Measurements from ENCODE around the gene GPC3.

Gene GPC3

DNA sequence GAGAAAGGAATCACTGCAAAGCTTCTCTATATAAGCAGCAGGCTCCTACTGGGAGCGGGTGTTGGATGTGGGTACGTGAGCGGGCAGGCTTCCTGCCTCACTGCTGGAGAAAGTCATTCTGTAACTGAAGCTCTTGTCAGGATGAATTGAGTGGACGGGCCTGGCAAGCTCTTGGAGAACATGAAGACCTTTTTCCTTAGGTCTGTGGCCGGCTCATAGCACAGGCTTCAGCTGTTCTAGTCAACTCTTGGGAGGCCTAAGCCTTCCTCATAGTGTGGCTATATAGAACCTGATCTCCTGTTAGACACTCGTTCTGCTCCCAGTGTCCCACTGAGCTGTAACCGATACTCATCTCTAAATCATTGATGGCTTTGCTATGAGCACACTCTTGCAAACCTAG lies 461.9 kb downstream of the GPC3 start:
- Histone ChIP-seq H3K27me3 (replicated peaks; ENCODE audit: control insufficient read depth, insufficient read depth, low read length, poor library complexity, severe bottlenecking) (no peaks in the 10 kb centered on the region), H3K36me3 (ENCODE audit: control insufficient read depth, insufficient read depth, low read length) (no peaks in the 10 kb centered on the region), H3K4me1 (ENCODE audit: control insufficient read depth, insufficient read depth, low read length, poor library complexity, severe bottlenecking) (no peaks in the 10 kb centered on the region), H3K4me3 (ENCODE audit: insufficient read depth, low read depth, low read length, poor library complexity, severe bottlenecking) (no peak overlapping the region), H3K9me3 (ENCODE audit: control insufficient read depth, low read length) (no peaks in the 10 kb centered on the region), H3K27ac (ENCODE audit: insufficient read depth, low read length, poor library complexity, severe bottlenecking) (no peak overlapping the region)
- no peak for DNase-seq

DNA sequence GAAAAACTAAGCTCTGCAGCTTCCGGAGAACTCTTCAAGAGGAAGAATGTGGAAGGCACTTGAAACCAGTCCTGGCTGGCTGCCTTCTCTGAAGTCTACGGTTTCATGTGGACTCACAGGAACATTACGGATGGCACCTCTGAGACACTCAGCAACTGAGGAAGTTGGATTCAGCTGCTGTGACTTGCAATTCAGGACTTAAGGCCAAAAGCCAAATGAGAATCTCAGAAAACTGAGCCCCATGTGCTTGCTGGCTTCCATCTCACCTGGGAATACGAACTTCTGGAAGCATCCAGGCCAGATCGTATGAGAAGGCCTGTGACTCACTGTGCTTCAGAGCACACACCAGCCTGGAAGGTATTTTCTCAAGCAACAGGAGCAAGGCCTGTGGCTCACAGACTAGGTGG lies 462.3 kb downstream of the GPC3 start:
- Histone ChIP-seq H3K4me3 (ENCODE audit: insufficient read depth, low read depth, low read length, poor library complexity, severe bottlenecking) (no peak overlapping the region), H3K36me3 (ENCODE audit: control insufficient read depth, insufficient read depth, low read length) (no peaks in the 10 kb centered on the region), H3K4me1 (ENCODE audit: control insufficient read depth, insufficient read depth, low read length, poor library complexity, severe bottlenecking) (no peaks in the 10 kb centered on the region), H3K9me3 (ENCODE audit: control insufficient read depth, low read length) (no peaks in the 10 kb centered on the region), H3K27me3 (replicated peaks; ENCODE audit: control insufficient read depth, insufficient read depth, low read length, poor library complexity, severe bottlenecking) (no peaks in the 10 kb centered on the region), H3K27ac (ENCODE audit: insufficient read depth, low read length, poor library complexity, severe bottlenecking) (no peak overlapping the region)
- DNase-seq, result no peak

DNA sequence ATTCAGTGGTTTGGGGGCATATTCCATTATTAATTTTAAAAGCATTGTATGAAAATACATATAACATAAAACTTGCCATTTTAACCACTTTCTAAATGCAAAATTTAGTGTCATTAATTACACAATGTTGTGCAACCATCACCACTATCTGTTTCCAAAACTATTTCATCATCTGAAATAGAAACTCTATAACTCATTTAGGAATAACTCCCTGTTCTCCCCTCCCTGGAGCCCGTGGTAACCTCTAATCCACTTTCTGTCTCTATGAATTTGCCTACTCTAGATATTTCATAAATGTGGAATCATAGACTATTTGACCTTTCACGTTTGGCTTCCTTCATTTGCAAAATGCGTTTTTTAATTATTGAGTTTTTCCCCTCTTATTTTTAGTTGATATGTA lies 468.7 kb downstream of the GPC3 start:
- H3K27ac ChIP-seq (ENCODE audit: insufficient read depth, low read length, poor library complexity, severe bottlenecking), result no peak overlapping the region

DNA sequence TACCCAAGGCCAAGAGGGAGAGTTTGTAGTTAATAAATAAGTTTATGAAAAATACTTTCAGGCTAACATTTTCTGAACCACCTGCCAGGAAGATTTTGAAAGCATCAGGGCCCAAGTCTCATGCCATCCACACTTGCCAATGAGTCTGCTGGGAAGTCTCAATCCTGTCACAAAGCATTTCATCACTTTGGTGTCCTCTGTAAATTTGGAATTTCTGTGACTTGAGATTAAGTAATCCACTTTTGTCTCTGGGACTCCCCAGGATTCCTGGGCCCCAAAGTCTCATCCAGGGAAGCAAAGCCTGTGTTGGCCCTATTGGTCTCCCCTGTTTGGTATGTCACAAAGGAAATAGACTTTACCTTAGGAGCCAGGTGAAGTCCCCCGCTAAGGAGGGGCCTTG lies 470.9 kb downstream of the GPC3 start:
- Histone ChIP-seq H3K4me1 (ENCODE audit: control insufficient read depth, insufficient read depth, low read length, poor library complexity, severe bottlenecking) (no peaks in the 10 kb centered on the region), H3K4me3 (ENCODE audit: insufficient read depth, low read depth, low read length, poor library complexity, severe bottlenecking) (no peak overlapping the region), H3K27ac (ENCODE audit: insufficient read depth, low read length, poor library complexity, severe bottlenecking) (no peak overlapping the region), H3K9me3 (ENCODE audit: control insufficient read depth, low read length) (no peaks in the 10 kb centered on the region), H3K36me3 (ENCODE audit: control insufficient read depth, insufficient read depth, low read length) (no peaks in the 10 kb centered on the region), H3K27me3 (replicated peaks; ENCODE audit: control insufficient read depth, insufficient read depth, low read length, poor library complexity, severe bottlenecking) (no peaks in the 10 kb centered on the region)
- DNase-seq, result no peak

More for the DNA sequence above, 468.7 kb downstream of the GPC3 start:
- no peaks in the 10 kb centered on the region for H3K27me3 ChIP-seq (replicated peaks; ENCODE audit: control insufficient read depth, insufficient read depth, low read length, poor library complexity, severe bottlenecking)
- no peaks in the 10 kb centered on the region for H3K36me3 ChIP-seq (ENCODE audit: control insufficient read depth, insufficient read depth, low read length)
- H3K9me3 ChIP-seq (ENCODE audit: control insufficient read depth, low read length), result no peaks in the 10 kb centered on the region
- no peak for DNase-seq
- no peak overlapping the region for H3K4me3 ChIP-seq (ENCODE audit: insufficient read depth, low read depth, low read length, poor library complexity, severe bottlenecking)
- H3K4me1 ChIP-seq (ENCODE audit: control insufficient read depth, insufficient read depth, low read length, poor library complexity, severe bottlenecking), result no peaks in the 10 kb centered on the region

DNA sequence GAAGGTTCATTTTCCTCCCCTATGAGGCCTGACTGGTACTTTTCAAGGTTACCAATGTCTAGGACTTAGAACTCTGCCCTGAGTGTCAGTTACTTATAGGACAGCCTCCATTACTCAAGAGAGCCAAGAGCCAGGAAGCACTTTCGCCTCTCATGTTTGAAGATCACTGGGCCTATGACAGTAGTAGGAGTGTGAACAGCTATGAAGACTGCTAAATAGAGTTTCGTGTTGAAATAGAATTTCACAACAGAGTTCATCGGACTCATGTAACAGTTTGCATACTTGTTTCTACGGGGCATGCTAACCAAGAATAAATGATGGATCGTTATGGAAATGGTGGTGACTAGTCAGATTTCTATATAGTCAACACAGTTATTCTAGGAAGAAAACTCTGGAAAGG lies 472.3 kb downstream of the GPC3 start:
- H3K9me3 ChIP-seq (ENCODE audit: control insufficient read depth, low read length), result no peaks in the 10 kb centered on the region
- no peaks in the 10 kb centered on the region for H3K36me3 ChIP-seq (ENCODE audit: control insufficient read depth, insufficient read depth, low read length)
- no peaks in the 10 kb centered on the region for H3K4me1 ChIP-seq (ENCODE audit: control insufficient read depth, insufficient read depth, low read length, poor library complexity, severe bottlenecking)
- H3K4me3 ChIP-seq (ENCODE audit: insufficient read depth, low read depth, low read length, poor library complexity, severe bottlenecking), result no peak overlapping the region
- no peaks in the 10 kb centered on the region for H3K27me3 ChIP-seq (replicated peaks; ENCODE audit: control insufficient read depth, insufficient read depth, low read length, poor library complexity, severe bottlenecking)
- no peak for DNase-seq
- no peak overlapping the region for H3K27ac ChIP-seq (ENCODE audit: insufficient read depth, low read length, poor library complexity, severe bottlenecking)

DNA sequence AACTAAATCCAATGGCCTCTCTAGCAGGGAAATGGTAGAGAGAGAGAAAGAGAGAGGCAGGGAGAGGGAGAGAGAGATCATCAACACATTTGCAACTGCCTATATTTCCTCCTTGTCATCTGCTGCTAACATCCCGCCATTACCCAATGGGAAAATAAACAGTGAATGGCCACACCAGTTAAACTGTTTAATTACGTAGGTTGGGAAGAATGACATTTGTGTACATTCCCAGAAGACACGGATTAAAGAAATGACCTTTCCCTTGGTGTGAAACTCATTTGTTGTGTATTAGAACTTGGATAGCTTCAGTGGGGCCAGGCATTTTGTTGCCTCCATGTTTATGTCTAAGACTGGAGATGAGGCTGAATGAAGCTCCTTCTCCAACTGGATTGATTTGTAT lies 474.4 kb downstream of the GPC3 start:
- DNase-seq, result no peak
- H3K36me3 ChIP-seq (ENCODE audit: control insufficient read depth, insufficient read depth, low read length), result no peaks in the 10 kb centered on the region
- no peaks in the 10 kb centered on the region for H3K4me1 ChIP-seq (ENCODE audit: control insufficient read depth, insufficient read depth, low read length, poor library complexity, severe bottlenecking)
- H3K27me3 ChIP-seq (replicated peaks; ENCODE audit: control insufficient read depth, insufficient read depth, low read length, poor library complexity, severe bottlenecking), result no peaks in the 10 kb centered on the region
- H3K4me3 ChIP-seq (ENCODE audit: insufficient read depth, low read depth, low read length, poor library complexity, severe bottlenecking), result no peak overlapping the region
- no peak overlapping the region for H3K27ac ChIP-seq (ENCODE audit: insufficient read depth, low read length, poor library complexity, severe bottlenecking)
- no peaks in the 10 kb centered on the region for H3K9me3 ChIP-seq (ENCODE audit: control insufficient read depth, low read length)

DNA sequence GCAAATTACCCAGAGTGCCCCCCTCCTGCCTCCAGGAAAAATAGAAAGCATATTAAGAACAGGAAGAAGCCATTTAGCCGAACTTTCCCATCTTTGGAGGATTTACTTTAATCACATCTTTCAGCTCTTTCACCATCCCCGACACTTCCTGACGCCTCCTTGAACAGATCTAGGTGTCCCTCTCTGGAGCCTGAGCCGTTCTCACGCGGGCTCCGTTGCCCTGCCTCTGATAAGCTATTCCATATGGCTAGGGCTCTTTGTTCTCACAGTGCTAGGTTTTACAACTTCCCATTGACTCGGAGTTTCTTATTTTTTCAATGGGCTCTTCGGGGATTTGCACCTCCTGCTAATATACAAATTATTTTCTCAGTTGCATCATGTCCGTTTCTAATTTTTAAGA lies 488.0 kb downstream of the GPC3 start:
- Histone ChIP-seq H3K4me3 (ENCODE audit: insufficient read depth, low read depth, low read length, poor library complexity, severe bottlenecking) (no peak overlapping the region), H3K27me3 (replicated peaks; ENCODE audit: control insufficient read depth, insufficient read depth, low read length, poor library complexity, severe bottlenecking) (no peaks in the 10 kb centered on the region), H3K9me3 (ENCODE audit: control insufficient read depth, low read length) (no peaks in the 10 kb centered on the region), H3K36me3 (ENCODE audit: control insufficient read depth, insufficient read depth, low read length) (no peaks in the 10 kb centered on the region), H3K4me1 (ENCODE audit: control insufficient read depth, insufficient read depth, low read length, poor library complexity, severe bottlenecking) (no peaks in the 10 kb centered on the region), H3K27ac (ENCODE audit: insufficient read depth, low read length, poor library complexity, severe bottlenecking) (no peak overlapping the region)
- no peak for DNase-seq

DNA sequence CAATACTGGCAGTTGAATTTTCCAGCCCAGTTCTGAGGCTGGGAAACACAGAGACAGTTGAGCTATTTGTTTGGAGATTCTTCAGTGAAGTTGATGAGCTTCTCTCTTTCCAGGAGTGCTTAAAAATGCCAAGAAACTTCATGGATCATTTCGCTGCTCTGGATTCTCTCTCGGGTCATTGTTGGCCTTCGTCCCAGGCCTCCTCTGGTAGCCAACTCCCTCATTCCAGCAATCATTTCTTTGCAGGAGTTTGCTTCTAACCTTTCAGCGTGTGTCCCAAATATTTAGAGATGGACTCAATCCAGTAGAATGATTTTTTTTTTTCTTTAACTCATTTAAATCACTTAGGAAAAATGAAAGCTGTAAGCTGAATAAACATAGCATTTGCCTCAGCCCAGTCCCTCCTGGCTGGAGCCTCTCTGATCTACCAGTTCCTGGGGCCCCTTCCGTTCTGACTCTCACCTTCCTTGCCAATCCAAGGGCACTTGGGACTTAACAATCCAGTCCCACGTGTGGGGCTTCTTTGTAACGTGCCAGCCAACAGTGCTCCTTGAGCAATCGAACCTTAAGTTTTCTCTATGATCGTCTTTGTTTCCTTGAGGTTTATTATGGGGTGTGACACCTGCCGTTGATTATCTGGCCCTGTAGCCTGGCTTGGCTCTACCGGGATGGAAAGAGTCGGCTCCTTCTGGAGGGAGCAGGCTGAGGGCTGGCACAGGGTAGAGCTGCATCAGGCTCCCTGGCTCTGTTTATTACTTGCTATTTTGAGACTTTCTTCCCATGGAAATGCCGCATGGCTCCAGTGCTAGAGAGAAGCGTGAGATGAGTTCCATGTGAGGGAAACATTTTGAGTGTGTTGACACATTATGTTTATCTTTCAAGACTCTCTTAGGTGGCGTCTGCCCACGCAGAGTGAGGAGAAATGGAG lies 489.7 kb downstream of the GPC3 start:
- DNase-seq, result no peak
- Histone ChIP-seq H3K27me3 (replicated peaks; ENCODE audit: control insufficient read depth, insufficient read depth, low read length, poor library complexity, severe bottlenecking) (no peaks in the 10 kb centered on the region), H3K27ac (ENCODE audit: insufficient read depth, low read length, poor library complexity, severe bottlenecking) (no peak overlapping the region), H3K4me3 (ENCODE audit: insufficient read depth, low read depth, low read length, poor library complexity, severe bottlenecking) (no peak overlapping the region), H3K4me1 (ENCODE audit: control insufficient read depth, insufficient read depth, low read length, poor library complexity, severe bottlenecking) (no peaks in the 10 kb centered on the region), H3K9me3 (ENCODE audit: control insufficient read depth, low read length) (no peaks in the 10 kb centered on the region), H3K36me3 (ENCODE audit: control insufficient read depth, insufficient read depth, low read length) (no peaks in the 10 kb centered on the region)

DNA sequence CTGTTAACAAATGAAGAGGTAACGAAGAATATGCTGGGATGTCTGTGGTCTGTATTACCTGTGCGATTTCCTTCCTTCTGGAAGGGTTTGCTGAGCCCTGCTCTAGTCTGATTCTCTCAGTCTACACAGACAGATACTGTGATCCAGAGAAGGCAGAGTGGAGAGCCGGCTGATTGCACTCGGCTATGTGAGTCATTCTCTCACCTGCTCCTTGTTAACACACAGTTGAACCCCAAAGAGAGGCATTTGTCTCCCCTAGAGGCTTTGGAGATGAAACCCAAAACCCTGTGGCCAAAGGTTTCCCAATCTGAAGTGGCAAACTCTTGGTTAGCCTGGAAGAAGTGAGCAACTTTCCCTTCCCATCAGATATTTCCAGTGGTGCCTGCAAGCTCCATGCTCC lies 492.0 kb downstream of the GPC3 start:
- Histone ChIP-seq H3K27me3 (replicated peaks; ENCODE audit: control insufficient read depth, insufficient read depth, low read length, poor library complexity, severe bottlenecking) (no peaks in the 10 kb centered on the region), H3K27ac (ENCODE audit: insufficient read depth, low read length, poor library complexity, severe bottlenecking) (no peak overlapping the region), H3K9me3 (ENCODE audit: control insufficient read depth, low read length) (no peaks in the 10 kb centered on the region), H3K36me3 (ENCODE audit: control insufficient read depth, insufficient read depth, low read length) (no peaks in the 10 kb centered on the region), H3K4me1 (ENCODE audit: control insufficient read depth, insufficient read depth, low read length, poor library complexity, severe bottlenecking) (no peaks in the 10 kb centered on the region), H3K4me3 (ENCODE audit: insufficient read depth, low read depth, low read length, poor library complexity, severe bottlenecking) (no peak overlapping the region)
- no peak for DNase-seq

DNA sequence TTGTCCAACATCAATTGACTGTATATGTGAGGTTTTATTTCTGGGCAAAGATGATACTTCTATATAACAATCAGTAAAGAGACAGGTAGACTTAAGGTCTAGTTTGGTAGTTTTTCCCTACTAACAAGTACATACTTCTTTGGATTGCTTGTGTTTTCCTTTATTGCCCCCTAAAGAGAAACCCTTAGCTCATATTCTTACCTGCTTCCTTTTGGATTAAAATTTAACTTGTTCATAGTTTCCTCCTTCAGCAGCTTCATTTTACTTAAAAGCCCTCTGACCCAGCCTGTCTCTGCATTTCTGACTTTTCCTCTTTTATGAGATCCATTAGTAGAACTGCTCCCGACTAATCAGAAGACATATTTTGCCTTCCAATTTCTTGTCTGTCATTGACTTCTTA lies 494.4 kb downstream of the GPC3 start:
- H3K4me1 ChIP-seq (ENCODE audit: control insufficient read depth, insufficient read depth, low read length, poor library complexity, severe bottlenecking), result no peaks in the 10 kb centered on the region
- no peaks in the 10 kb centered on the region for H3K9me3 ChIP-seq (ENCODE audit: control insufficient read depth, low read length)
- no peaks in the 10 kb centered on the region for H3K36me3 ChIP-seq (ENCODE audit: control insufficient read depth, insufficient read depth, low read length)
- no peak for DNase-seq
- H3K27ac ChIP-seq (ENCODE audit: insufficient read depth, low read length, poor library complexity, severe bottlenecking), result no peak overlapping the region
- no peaks in the 10 kb centered on the region for H3K27me3 ChIP-seq (replicated peaks; ENCODE audit: control insufficient read depth, insufficient read depth, low read length, poor library complexity, severe bottlenecking)
- H3K4me3 ChIP-seq (ENCODE audit: insufficient read depth, low read depth, low read length, poor library complexity, severe bottlenecking), result no peak overlapping the region

Measured in effector memory CD4-positive, alpha-beta T cell (primary cell).